22Rv1 (cell line): ENCODE data around the gene HAUS7.

Experiments
- ZFX ChIP-seq: fragments of 450-650 bp; IDR thresholded peaks from 2 replicates; pipeline ENCODE4 v1.6.1; 2017; ENCODE audit warnings: antibody characterized with exemption, borderline replicate concordance
- TF ChIP-seq, protein P1 (sequence below): fragments of 450-650 bp; IDR thresholded peaks from 2 replicates; pipeline ENCODE4 v1.5.1; 2017; ENCODE audit warnings: mild to moderate bottlenecking

GRCh38 chrX:153454901-153455550, 15.3 kb downstream of the HAUS7 start:
- TF ChIP-seq, protein P1, sequence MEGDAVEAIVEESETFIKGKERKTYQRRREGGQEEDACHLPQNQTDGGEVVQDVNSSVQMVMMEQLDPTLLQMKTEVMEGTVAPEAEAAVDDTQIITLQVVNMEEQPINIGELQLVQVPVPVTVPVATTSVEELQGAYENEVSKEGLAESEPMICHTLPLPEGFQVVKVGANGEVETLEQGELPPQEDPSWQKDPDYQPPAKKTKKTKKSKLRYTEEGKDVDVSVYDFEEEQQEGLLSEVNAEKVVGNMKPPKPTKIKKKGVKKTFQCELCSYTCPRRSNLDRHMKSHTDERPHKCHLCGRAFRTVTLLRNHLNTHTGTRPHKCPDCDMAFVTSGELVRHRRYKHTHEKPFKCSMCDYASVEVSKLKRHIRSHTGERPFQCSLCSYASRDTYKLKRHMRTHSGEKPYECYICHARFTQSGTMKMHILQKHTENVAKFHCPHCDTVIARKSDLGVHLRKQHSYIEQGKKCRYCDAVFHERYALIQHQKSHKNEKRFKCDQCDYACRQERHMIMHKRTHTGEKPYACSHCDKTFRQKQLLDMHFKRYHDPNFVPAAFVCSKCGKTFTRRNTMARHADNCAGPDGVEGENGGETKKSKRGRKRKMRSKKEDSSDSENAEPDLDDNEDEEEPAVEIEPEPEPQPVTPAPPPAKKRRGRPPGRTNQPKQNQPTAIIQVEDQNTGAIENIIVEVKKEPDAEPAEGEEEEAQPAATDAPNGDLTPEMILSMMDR = no peak
- no peak for TF ChIP-seq ZFX
